Fibroblast of villous mesenchyme (primary cell): Measurements from ENCODE around the gene HTT. TPM values are rescaled to one million over a fixed set of nuclear protein-coding genes. Genes with fewer than 3 reads are reported as not detected.

ENCODE experiments used
- DNase-seq: peaks from one replicate; pipeline ENCODE4 v3.0.0-alpha.2; 2010; ENCODE audit warnings: low read depth
- H3K4me3 ChIP-seq: 2 replicates; pipeline ENCODE4 v1.5.1; 2011; ENCODE audit warnings: low read depth, mild to moderate bottlenecking, low read length
- CTCF ChIP-seq: IDR thresholded peaks from 2 replicates; pipeline ENCODE4 v1.5.1; 2012; ENCODE audit warnings: low read depth, mild to moderate bottlenecking, low read length; ENCODE audit not compliant: insufficient read depth
- total RNA-seq: library from RNA; depleted of rRNA; stranded (reverse); fragments of >200 nt; gene quantifications from 2 replicates; pipeline ENCODE4 v1.2.3, GENCODE V29; 2012

HTT gene
- total RNA-seq, 1 donor: 65.2 TPM

GRCh38 chr4:3248178-3248480, 173.6 kb downstream of the HTT start:
- H3K4me3 ChIP-seq: no peak overlapping the region
- TF ChIP-seq CTCF: no peak
- DNase-seq: no peak

DNA sequence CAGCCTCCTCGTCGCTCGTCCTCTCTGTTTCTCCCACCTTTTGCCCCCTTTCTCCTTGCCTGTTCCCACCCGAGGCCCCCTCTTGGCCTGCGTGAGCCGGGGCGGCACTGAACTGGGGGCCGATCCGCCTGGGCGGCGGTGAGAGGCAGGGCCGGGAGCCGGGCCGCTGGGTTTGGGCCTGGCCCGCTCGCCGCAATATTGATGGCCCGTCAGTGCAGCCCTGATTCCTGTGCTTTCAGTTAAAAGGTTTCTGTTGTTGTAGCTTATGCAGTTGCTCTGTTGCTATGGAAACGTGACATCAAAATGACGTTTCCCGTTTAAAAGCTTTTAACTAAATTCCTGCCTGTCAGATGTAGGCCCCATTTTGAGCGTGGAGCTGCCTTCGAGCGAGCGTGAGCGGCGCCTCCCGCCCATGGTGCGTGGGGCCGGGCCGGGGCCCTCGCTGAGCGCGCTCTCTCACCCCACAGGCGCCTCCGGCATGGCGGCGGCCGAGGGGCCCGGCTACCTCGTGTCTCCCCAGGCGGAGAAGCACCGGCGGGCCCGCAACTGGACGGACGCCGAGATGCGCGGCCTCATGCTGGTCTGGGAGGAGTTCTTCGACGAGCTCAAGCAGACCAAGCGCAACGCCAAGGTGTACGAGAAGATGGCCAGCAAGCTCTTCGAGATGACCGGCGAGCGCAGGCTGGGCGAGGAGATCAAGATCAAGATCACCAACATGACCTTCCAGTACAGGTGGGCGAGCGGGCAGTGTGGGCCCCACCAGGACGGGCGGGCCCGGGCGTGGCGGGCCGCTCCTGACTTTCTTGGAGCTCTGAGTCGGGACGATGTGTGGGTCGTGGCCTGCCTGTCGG, 174.6 kb downstream of the HTT start, which contains the start of gene MSANTD1:
TSS of gene MSANTD1 (plus strand) at position 349 of the 851 bp plus-strand sequence. CDS start at position 413, 64 bp downstream.
- no peak within 1 kb of the TSS for H3K4me3 ChIP-seq
- DNase-seq: peak; percentile 25
- TF ChIP-seq CTCF: no peak

GRCh38 chr4:3249711-3250437, 175.4 kb downstream of the HTT start:
- TF ChIP-seq CTCF: no peak
- DNase-seq: no peak
- H3K4me3 ChIP-seq: no peak overlapping the region

DNA sequence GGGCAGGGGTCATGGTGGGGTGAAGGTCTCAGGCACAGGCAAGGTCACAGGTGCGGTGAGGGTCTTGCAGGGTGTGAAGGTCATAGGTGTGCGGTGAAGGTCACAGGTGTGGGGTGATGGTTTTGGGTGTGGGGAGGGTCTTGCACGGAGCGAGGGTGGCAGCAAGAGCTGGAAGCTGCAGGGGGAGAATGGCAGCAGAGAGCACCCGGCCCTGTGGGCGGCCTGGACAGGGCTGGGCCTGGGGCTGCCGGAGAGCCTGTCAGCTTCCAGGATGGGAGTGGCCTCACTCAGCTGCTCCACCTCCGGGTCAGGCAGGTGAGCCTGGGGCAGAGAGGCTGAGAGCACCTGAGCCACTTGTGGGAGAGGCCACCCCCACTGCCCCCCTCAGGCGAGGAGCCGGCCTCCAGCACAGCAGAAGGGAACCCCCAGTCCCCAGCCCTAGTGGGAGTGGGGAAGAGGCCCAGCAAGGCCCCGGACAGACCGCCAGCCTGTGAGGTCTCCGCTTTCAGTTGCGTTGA, 176.0 kb downstream of the HTT start:
- DNase-seq: no peak
- H3K4me3 ChIP-seq: no peak overlapping the region
- TF ChIP-seq CTCF: no peak

DNA sequence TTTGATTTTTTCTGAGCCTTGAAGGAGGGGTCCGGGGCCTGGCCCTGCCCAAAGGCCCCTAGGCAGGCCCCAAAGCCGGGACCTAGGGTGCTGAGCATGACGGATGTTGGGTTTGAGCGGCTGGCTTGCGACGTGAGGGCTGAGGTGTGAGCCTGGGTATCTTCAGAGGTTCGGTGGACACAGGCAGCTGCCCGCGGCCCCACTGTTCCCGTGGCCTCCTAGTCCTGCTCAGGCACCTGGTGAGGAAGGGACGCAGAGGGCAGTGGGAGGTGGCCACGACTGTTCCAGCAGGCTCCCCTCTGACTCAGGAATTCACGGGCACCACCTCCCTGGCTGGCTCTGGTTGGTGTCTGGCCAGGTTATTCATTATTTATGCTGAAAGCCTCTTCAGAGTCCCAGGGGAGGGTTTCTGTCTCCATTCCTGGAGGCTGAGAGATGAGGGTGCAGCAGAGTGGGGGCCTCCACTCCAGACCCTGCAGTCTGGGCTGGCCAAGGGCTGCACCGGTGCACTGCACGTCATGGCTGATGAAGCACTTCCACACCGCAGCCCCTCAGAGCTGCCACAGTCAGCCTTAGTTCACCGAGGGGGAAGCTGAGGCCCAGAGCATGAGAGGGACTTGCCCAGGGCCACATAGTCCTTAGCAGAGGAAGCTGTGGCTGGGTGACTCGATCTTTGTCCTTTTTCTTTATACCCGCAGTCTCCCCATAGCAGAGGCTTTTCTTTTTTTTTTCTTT, 176.6 kb downstream of the HTT start:
- no peak for TF ChIP-seq CTCF
- no peak for DNase-seq
- no peak overlapping the region for H3K4me3 ChIP-seq

- no peak for TF ChIP-seq CTCF
- no peak overlapping the region for H3K4me3 ChIP-seq
- no peak for DNase-seq
These were observed 177.4 kb downstream of the HTT start for GRCh38 chr4:3251691-3252479.
